ENCODE results near the gene CCL27. TPM values are rescaled to one million over a fixed set of nuclear protein-coding genes. Genes with fewer than 3 reads are reported as not detected.

Gene CCL27
- total RNA-seq, 1 donor from 2014 or later: not detected

GRCh38 chr9:34684145-34684544, 21.7 kb upstream of the CCL27 start:
- DNase-seq: no peak

- DNase-seq: no peak
Observed at GRCh38 chr9:34675869-34676268, 13.4 kb upstream of the CCL27 start.

DNA sequence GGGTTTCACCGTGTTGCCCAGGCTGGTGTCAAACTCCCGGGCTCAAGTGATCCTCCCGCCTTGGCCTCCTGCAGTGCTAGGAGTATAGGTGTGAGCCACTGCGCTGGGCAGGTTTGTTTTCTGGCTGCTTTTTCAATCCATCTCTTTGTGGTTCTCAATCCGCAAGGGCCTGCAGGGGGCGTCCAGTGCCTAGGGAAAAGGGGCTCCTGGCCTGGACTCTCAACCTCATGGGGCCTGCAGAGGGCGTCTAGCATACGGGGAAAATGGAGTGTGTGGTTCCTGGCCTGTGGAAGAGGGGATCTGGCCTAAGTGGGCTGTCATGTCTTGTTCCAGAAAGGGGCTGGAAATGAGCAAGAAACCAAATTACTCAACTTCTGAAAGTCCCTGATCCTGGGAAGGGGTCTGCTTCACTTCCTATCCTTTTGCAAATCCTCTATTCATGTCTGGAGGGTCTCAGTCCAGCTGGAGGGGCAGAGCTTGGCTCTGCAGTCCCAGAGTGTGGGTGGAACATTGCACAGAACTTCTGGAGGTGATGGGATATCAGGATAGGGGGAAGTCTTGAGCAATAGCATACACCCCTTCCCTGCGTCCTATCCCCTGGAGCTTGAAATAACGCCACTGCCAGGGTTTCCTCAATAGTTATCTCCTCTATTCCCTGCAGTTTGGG, 12.7 kb upstream of the CCL27 start:
- DNase-seq: peak; percentile 86

GRCh38 chr9:34674440-34674839, 12.0 kb upstream of the CCL27 start:
- DNase-seq: no peak

- no peak for DNase-seq
Observed at GRCh38 chr9:34671307-34671706, 8.8 kb upstream of the CCL27 start.

GRCh38 chr9:34669809-34670562, 7.5 kb upstream of the CCL27 start:
- no peak for DNase-seq

GRCh38 chr9:34665381-34666250, 3.2 kb upstream of the CCL27 start:
- DNase-seq: peak; percentile 82

GRCh38 chr9:34665067-34665380, 2.6 kb upstream of the CCL27 start:
- no peak for DNase-seq

DNA sequence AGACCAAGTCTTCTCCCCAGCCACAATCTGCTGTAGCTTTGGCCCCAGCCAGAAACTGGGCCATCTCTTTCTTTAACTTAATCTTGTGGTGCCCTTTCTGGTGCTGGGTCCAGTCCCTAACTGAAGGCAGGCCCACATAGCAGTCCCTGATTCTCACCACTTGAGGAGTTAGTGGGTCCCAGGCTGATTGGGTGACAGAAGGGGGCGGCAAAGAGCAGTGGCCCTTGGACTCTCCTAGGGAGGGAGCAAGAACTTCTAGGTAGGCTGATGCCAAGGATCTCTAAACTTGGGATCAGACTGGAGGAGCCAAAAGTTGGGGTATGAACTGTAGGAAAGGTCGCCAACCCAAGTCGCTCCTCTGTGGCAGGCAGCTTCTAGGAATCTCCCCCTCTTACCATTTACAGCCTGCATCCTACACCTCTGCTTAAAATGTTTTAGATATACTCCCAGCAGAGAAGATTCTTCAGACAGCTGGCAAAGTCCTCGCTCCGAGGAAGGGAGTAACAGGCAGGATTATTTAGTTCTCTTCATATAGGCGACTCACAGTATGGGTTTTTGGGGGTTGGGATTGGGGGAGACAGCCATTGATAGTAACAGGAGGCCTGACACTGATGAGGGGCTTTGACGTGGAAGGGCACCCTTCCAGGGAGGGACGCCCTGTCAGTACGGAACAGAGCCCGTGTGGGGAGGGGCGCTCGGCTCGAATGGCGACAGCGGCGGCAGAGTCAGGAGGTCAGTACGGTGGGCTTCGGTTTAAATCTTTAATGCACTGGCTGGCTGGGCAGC, 2.0 kb upstream of the CCL27 start:
- peak; percentile 83 for DNase-seq

- DNase-seq: no peak
Observed at GRCh38 chr9:34663303-34663605, 797 bp upstream of the CCL27 start.

GRCh38 chr9:34659592-34660253, 2.7 kb downstream of the CCL27 start:
- no peak for DNase-seq

- DNase-seq: no peak
Observed at GRCh38 chr9:34658461-34658860, 4.0 kb downstream of the CCL27 start.

DNA sequence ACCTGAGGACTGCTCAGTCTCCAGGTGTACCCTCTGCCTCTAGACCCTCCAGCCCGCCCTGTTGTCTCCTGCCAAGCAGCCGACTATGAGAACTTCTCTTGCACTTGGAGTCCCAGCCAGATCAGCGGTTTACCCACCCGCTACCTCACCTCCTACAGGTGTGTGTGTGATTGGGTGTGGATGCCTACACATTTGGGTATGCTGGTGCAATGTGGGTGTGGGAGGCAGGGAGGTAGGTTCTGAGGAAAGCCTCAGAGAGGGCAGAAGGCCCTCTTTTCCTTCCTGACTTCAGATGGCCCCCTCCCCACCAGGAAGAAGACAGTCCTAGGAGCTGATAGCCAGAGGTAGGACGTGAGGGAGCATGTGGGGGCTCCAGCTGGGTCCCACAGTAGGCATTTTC, 5.5 kb downstream of the CCL27 start:
- no peak for DNase-seq

GRCh38 chr9:34655394-34655793, 7.1 kb downstream of the CCL27 start:
- DNase-seq: no peak

DNA sequence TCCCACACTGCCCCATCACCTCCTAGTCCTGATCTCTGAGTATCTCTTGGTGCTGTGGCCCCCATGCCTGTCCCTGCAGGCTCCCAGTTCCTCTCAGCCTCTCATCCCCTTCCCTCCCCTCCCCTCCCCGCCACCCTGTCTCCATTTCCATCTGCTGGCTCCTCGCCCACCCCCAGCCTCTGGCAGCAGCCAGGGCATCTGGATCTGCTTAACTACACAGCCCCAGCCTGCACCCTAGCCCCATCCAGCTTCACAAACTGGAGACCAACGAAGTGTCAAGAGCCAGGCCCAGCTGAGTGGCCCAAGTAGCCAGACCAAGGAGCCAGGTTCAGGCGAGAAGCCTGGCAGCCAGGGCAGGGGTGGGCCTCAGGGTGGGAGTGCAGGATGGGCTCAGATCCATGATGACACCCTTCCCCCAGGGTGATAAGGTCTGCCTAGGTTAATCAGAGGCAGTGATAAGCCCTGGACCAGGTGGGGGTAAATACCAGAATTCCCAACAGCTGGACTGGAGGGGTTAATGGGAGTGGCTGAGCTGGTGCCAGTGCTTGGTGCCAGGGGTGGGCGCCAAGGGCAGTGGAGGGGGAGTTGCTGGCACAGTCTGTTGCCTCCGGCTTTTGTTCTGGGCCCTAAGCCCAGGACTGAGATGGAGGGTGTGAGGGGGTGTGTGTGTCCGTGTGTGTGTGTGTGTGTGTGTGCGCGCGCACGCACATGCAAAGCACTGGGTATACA, 8.0 kb downstream of the CCL27 start:
- peak; percentile 17 for DNase-seq

DNA sequence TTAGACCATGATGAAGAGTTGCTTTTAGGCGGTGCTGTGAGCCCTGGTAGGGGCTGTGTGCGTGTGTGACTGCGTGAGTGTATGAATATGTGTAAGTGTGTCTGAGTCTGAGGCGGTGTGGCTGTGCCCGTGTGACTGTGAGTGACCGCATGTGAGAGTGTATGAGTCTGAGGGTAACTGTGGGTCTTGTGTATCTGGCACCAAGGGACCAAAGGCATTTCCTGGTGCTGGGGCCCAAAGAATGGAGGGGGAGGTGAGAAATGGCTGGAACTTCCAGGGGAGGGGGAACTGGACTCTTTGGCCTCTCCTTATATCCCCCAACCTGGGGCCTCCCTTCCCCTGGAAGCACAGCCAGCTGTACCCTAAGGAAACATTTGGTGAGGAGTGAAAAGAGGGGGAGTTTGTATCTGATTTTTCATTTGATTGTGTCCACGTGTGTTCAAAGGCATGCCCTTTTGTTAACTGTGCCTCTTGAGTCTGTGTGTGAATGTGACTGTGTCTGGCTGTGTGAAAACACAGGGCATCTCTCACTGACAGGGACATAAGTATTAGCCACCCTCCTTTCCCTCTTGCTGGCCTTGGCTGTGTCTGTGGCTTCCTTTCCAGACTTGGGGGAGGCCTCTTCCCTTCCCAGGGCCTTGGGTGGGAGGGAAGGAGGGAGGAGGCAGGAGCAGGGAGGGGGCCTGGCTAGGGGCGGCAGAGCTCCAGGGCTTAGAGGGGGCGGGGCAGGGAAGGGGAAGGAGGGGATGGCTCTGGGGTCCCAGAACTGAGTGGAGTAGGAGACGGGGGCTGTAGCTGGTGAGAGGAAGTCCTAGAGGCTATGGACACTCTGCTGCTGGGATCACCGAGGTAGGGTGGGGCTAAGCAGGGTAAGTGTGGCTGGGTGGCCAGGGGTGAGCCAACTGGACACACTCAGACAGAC, 9.0 kb downstream of the CCL27 start:
- DNase-seq: peak; percentile 41

GRCh38 chr9:34652602-34653000, 9.9 kb downstream of the CCL27 start:
- DNase-seq: no peak

DNA sequence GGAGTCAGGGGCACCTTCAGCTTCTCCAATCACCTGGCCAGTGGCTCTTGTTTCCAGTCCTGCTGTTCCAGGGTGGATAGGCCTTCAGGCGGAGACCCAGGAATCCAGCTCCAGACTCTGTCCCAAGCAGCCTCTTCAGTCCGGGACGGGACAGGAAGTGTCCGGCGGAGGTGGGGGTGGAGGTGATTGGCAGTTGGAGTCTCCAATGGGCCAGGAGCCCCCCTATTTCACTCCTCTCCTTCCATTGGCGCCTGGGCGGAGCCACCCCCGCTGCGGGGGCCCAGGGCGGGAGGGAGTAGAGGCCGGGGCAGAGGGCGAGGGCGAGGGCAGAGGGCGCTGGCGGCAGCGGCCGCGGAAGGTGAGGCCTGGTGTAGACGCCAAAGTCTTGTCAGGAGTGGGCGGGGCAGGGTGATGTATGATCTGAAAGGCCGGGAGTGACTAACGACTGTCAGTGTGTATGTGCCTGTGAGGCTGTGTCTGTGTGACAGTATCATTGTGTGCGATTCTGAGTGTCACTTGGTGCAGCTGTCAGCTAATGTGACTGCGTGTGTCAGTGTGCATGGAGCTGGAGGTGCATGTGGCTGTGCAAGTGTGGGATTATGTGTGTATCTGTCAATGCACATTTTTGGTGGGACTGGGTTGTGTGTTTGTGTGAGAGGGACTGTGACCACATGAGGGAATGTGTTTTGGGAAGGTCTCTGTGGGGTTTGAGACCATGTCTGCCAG, 10.4 kb downstream of the CCL27 start, which contains the start of gene IL11RA:
Gene IL11RA (plus strand): TSS at position 310 of the 726 bp plus-strand sequence. CDS start 3,033 bp downstream, outside the sequence.
- DNase-seq: peak; percentile 88

GRCh38 chr9:34651321-34651720, 11.1 kb downstream of the CCL27 start:
- peak; percentile 28 for DNase-seq

- DNase-seq: no peak
Observed at GRCh38 chr9:34650816-34651215, 11.6 kb downstream of the CCL27 start.
